GM18526 (cell line): ENCODE results near the gene CT47C1.

ENCODE experiments used
- POLR2A ChIP-seq: IDR thresholded peaks from 3 replicates; pipeline ENCODE4 v1.6.1; 2011; ENCODE audit not compliant: insufficient read length; ENCODE audit errors: extremely low read depth

The CT47C1 gene

DNA sequence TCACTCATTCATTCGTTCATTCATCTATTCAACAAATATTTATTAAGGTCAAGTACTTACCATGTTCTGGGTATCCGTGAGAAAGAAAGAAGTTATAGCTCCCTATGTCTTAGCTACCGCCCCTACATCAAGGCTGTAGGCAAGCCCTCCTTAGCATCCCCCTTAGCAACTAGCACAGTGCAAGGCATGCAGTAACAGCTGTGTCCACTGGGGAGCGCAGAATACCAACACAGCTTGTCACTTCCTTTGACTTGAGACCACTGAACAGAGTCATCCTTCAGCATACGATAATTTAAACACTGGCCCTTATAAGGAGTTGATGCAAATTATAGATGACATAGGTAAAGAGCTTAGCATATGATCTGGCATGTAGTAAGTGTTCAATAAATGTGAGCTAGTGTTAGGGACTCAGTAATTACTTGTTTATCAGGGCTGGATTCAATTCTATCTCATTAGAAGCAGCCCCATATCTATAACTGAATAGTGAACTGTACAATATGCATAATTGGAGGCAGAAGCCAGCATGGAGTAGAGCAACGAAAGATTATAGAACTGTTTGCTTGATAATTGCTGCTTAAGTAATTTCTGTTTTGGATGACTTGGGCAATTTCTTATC is 46.1 kb downstream of the CT47C1 start:
- no peak for TF ChIP-seq POLR2A

DNA sequence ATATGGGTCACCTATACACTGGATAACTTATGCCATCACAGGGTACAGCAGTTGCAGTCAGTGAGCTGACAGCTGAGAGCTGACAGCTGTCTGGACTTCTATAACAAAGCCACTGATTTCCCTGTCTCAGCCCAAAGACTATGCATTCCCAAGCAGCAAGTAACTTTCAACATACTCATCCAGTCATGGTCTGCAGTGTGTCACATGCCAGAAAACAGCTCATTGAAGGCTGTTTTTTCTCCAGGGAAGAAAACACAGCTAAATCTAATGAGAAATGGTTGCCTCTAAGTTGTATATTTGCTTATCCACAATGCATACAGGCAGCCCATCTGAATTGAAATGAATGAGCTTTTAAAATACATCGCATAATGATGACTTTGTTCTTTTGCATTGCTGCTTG is 48.5 kb downstream of the CT47C1 start:
- TF ChIP-seq POLR2A = no peak
